ENCODE measurements around the gene REX1BD.

DNA sequence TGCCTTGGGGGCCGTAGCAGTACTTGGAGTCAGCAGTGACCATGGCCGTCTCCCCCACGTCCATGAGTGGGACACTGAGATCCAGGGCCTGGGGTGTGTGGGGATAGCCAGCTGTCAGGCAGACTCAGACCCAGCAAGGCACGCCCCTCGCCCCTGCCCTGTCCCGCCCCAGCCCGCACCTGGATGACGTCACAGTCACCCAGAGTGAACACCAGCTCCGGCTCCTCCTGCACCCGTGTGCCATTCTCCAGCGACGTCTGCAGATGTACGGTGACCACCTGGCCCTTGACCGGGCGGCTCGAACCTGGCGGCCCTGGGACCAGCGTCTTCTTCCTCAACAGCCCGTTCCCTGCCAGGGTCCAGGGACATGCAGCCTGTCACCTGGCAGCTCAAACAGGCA lies 49.2 kb upstream of the REX1BD start:
- TF ChIP-seq, protein P1, sequence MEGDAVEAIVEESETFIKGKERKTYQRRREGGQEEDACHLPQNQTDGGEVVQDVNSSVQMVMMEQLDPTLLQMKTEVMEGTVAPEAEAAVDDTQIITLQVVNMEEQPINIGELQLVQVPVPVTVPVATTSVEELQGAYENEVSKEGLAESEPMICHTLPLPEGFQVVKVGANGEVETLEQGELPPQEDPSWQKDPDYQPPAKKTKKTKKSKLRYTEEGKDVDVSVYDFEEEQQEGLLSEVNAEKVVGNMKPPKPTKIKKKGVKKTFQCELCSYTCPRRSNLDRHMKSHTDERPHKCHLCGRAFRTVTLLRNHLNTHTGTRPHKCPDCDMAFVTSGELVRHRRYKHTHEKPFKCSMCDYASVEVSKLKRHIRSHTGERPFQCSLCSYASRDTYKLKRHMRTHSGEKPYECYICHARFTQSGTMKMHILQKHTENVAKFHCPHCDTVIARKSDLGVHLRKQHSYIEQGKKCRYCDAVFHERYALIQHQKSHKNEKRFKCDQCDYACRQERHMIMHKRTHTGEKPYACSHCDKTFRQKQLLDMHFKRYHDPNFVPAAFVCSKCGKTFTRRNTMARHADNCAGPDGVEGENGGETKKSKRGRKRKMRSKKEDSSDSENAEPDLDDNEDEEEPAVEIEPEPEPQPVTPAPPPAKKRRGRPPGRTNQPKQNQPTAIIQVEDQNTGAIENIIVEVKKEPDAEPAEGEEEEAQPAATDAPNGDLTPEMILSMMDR (IDR thresholded peaks at IDR 0.05): no peak
- no peak for TF ChIP-seq ZFX (IDR thresholded peaks at IDR 0.05; ENCODE audit: borderline replicate concordance)
